Adrenal gland (tissue), 5 donors: ENCODE measurements around the gene TENM4.

Experiments
- CTCF ChIP-seq, 6 experiments: fragments of 450-650 bp in 4 of 6; fragments of 200-600 bp in 2 of 6; sonication (generic) in 1 of 6; IDR thresholded peaks; 1 replicate in 5 of 6; 2 replicates in 1 of 6; pipeline versions ENCODE4 v1.5.1 to v1.8.0; 2016 to 2021; ENCODE audit warnings: antibody characterized with exemption in 6 of 6, mild to moderate bottlenecking in 2 of 6, moderate library complexity in 1 of 6
- POLR2A ChIP-seq, 2 donors: fragments of 450-650 bp; IDR thresholded peaks; one replicate each; pipeline ENCODE4 v1.6.1; 2017; ENCODE audit warnings: antibody characterized with exemption in 2 of 2, mild to moderate bottlenecking in 2 of 2, moderate library complexity in 1 of 2
- donor health status: DM: no; HTN: no; CAD: no.

DNA sequence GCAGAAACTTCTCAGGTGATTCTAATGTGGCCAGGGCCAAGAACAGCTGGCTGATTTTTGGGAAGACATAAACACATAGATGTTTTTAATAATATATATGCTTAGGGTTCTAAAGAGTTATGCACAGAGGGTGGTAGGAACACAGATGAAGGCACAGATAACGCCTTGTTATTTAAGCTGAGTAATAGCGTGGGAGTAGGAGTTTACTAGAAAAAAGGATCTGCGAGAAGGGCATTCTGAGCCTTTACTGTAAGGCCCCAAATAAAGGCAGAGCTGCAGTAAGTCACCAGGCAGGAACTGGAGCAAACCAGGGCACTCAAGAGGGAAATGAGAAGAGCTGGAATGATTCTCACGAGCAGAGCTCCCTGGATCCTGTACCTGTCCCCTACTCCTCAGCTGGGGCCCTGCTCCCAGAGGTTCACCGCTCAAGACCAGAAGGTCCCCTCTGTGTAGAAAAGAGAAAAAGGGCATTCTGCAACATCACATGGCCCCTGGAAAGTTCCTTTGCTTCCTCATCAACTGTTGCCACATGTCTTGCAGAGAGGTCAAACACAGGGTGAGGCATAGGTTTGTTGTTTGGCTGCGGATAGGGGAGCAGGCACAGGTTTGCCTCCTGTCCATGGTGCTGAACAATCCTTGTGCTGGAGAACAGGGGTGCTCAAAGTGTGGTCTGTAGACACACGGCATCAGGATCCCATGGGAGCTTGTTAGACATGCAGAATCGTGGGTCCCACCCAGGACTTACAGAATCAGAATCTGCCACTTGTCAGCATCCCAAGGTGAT lies 125.7 kb downstream of the TENM4 start:
- no peak for TF ChIP-seq POLR2A (IDR thresholded peaks at IDR 0.05)
- TF ChIP-seq CTCF (IDR thresholded peaks at IDR 0.05), result no peak
